ENCODE measurements around the gene TMEM259. TPM values are rescaled to one million over a fixed set of nuclear protein-coding genes. Genes with fewer than 3 reads are reported as not detected.

The TMEM259 gene
- total RNA-seq, 1 experiment from 2014 or later: 171 TPM

DNA sequence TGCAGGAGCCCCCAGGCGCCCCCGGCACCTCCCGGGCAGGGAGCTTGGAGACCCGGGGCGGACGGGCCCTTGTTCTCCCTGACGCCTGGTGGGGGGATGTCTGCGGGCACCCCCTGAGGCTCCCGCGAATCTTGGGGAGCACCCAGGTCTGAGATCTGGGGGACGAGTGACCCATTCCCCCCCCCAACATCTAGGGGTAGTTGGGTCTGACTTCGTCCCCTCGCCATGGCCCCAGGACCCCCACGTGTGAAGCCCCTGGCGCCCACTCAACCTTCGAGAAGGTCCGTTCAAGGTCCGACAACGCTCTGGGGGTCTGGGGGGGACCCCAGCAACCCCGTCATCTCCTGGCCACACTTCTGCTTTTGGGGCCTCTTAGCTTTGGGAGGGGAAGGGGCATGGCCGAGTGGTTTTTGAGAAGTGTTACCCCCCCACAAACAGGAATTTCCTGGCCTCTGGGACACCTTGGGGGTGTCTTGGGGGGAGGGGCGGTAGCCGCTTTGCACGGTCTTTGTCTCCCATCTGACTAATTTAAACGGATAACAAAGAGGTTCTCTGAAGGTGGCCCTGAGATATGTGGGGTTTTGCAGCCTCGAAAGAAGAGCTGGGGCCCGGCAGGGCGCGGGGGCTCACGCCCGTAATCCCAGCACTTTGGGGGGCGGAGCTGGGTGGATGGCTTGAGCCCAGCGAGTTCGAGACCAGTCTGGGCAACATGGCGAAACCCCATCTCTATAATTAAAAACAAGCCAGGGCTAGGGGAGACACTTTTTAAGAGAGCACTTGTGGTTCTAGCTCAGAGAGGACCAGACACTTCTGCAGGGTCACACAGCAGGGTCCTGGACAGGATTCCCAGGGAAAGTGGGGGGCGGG lies 6.1 kb upstream of the TMEM259 start:
- Histone ChIP-seq H2AFZ (ENCODE audit: low read length) (no peak overlapping the region), H3K9ac (ENCODE audit: extremely low read depth, insufficient read length, low read length) (peak overlapping the region; percentile 83), H3K79me1 (ENCODE audit: insufficient read depth, low read depth, low read length, poor library complexity, severe bottlenecking) (peaks cover 7% of the 10 kb centered on the region), H2BK15ac (ENCODE audit: low read depth, low read length) (peak overlapping the region; percentile 100), H3K4me1 (ENCODE audit: insufficient read depth, low read length) (no peaks in the 10 kb centered on the region), H3K27ac (ENCODE audit: insufficient read length, low read depth, low read length) (no peak overlapping the region), H2BK120ac (ENCODE audit: low read depth, low read length, poor library complexity, severe bottlenecking) (peak overlapping the region; percentile 99), H4K8ac (replicated peaks; ENCODE audit: insufficient read length, low read depth, low read length) (no peak overlapping the region), H2BK12ac (ENCODE audit: insufficient read length, low read depth, low read length) (peak overlapping the region; percentile 97), H3K18ac (ENCODE audit: insufficient read length, low read depth, low read length) (peak overlapping the region; percentile 100), H3K4me2 (ENCODE audit: insufficient read depth, insufficient read length, low read length) (peak overlapping the region; percentile 90), H3K14ac (ENCODE audit: insufficient read depth, low read length) (peak overlapping the region; percentile 100), H3K79me2 (ENCODE audit: insufficient read depth, low read length) (peaks cover 15% of the 10 kb centered on the region; the same call in 1 of the 2 replicates), H3K23ac (ENCODE audit: insufficient read length, low read depth, low read length) (no peak overlapping the region), H4K20me1 (ENCODE audit: control insufficient read depth, insufficient read depth, insufficient read length) (no peaks in the 10 kb centered on the region), H3K4ac (ENCODE audit: low read depth, low read length) (peak overlapping the region; percentile 99), H3K23me2 (ENCODE audit: insufficient read length, low read depth, low read length, poor library complexity, severe bottlenecking) (peaks cover 16% of the 10 kb centered on the region), H4K5ac (ENCODE audit: insufficient read length, low read depth, low read length) (no peak overlapping the region), H3K27me3 (ENCODE audit: insufficient read depth, low read length) (no peaks in the 10 kb centered on the region), H2AK5ac (ENCODE audit: insufficient read length, low read length) (no peak overlapping the region), H2BK5ac (ENCODE audit: insufficient read length, low read length) (peak overlapping the region; percentile 82), H2BK20ac (ENCODE audit: low read depth, low read length, poor library complexity, severe bottlenecking) (no peak overlapping the region), H3K9me3 (ENCODE audit: control insufficient read depth, low read depth, low read length) (no peaks in the 10 kb centered on the region), H3K56ac (ENCODE audit: insufficient read length, low read depth, low read length) (no peak overlapping the region), H3T11ph (ENCODE audit: low read length) (peak overlapping the region; percentile 41), H4K91ac (ENCODE audit: insufficient read length, low read depth, low read length) (peak overlapping the region; percentile 97)
- WGBS (ENCODE audit: extremely low coverage, insufficient read length, low lambda C conversion rate): no CpG with 5 or more reads among the region's 36 CpGs
- peaks cover 4 to 22% of the 10 kb centered on the region in 2 experiments; a peak in 3 of 4 replicates for H3K4me1 Mint-ChIP-seq
- peak overlapping the region; percentile 91 to 98 for H3K4me3 Mint-ChIP-seq
- H3K9me3 Mint-ChIP-seq: no peaks in the 10 kb centered on the region
- no peaks in the 10 kb centered on the region; the same call in 1 of the 2 replicates for H3K27me3 Mint-ChIP-seq (ENCODE audit: low read depth)
- TF ChIP-seq CTCF (conservative IDR thresholded peaks at IDR 0.05): no peak
- peak overlapping the region; percentile 94 to 98 (median 95) for H3K27ac Mint-ChIP-seq
- peaks cover 12 to 20% (median 19%) of the 10 kb centered on the region in 3 experiments; a peak in 6 of 7 replicates for H3K36me3 Mint-ChIP-seq (ENCODE audit: insufficient read depth in 1 of 3, low read depth in 3 of 3)
- no peak for DNase-seq

Data from H9 (cell line).